GM19452 (cell line): ENCODE results near the gene STK32C.
"Not testable (repeated sequence)": the region's sequence is repeated elsewhere in the genome, so short reads cannot be mapped to it uniquely, and the experiment has no call there.

Experiments used
- ATAC-seq: cut with Tn5 transposase; IDR thresholded peaks from one replicate; pipeline ENCODE4 v1.9.1; 2021; ENCODE audit not compliant: unreplicated experiment

STK32C gene

DNA sequence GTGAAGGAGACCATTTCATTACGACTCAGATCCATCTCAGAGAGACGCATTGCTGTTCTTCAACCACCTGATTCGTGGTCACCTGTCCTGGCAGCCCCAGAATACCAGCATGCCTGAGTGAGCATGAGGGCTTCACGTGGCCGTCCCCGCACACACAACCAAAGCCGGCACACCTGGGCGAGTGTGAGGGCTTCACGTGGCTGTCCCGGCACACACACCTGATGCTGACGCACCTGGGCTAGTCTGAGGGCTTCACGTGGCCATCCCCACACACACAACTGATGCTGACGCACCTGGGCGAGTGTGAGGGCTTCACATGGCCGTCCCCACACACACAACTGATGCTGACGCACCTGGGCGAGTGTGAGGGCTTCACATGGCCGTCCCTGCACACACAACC lies 86.8 kb downstream of the STK32C start:
- not testable (repeated sequence) for ATAC-seq

DNA sequence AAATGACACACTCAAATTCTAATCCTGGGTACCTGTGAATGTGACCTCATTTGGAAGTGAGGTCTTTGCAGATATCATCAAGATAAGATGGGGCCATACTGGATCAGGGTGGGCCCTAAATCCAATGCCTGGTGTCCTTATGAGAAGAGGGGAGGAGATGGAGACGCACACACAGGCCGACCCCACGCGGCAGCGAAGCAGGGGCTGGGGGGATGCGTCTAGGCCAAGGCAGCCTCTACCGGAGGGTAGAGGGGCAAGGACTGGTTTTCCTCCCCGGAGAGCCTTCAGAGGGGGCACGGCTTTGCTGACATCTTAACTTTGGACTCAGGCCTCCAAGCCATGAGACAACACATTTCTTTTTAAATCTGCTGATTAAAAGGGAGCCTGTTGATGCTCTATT lies 87.7 kb downstream of the STK32C start:
- no peak for ATAC-seq

DNA sequence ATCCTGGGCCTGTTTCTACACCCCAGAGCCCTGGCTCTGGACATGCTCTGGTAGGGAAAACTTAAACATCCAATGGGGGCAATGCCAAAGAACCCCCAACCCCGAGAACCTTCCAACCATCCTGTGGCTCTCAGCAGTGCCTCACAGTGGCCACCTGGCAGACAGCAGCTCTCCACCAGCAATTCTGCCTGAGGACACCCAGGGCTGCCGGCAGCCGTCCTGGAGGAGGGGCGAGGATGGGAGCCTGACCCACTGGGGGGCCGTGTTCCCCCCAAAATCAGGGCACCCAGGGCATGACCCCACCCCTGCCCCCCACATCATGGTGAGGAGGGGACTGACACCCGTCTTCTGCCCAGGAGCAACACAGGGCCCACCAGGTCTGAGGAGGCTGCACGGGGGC lies 88.3 kb downstream of the STK32C start:
- no peak for ATAC-seq

DNA sequence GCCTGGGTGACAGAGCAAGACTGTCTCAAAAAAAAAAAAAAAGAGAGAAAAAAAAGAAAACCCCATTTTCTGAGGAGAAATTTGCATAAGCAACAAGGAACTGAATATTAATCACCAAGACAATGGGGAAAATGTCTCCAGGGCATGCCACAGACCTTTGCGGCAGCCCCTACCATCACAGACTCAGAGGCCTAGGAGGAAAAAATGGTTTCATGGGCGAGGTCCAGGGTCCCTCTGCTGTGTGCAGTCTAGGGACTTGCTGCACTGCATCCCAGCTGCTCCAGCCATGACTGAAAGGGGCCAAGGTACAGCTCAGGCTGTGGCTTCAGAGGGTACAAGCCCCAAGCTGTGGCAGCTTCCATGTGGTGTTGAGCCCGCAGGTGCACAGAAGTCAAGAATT lies 91.3 kb downstream of the STK32C start:
- not testable (repeated sequence) for ATAC-seq

DNA sequence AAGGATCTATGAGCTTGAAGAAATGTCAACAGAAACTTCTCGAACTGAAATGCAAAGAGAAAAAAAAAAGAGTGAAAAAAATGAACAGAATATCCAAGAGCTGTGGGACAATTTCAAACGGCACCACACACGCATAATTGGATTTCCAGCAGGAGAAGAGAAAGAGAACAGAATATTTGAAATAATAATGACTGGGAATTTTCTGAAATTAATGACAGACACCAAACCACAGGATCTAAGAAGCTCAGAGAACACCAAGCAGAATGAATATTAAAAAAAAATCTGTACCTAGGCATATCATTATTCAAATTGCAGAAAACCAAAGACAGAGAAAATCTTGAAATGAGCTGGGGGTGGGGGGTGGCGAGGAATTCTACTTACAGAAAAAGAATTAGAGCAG lies 93.8 kb downstream of the STK32C start:
- no peak for ATAC-seq

DNA sequence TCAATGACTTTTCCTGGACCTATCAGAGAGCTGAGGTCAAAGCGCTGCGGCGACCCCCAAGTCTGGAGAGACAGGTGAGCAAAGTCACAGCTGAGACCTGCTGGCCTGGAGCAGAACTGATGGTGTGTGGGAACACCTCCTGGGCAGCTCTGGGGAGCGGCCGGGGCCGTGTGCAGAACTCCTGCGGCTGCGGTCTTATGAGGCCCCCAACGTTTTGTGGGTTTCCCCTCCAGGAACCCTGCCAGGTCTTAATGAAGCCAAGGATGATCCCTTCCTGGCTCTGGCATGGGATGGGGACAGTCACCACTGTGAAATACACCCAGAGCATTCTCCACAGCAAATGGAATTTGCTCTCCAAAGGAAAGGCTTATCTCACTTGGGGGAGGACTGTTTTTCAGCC lies 94.9 kb downstream of the STK32C start:
- no peak for ATAC-seq

DNA sequence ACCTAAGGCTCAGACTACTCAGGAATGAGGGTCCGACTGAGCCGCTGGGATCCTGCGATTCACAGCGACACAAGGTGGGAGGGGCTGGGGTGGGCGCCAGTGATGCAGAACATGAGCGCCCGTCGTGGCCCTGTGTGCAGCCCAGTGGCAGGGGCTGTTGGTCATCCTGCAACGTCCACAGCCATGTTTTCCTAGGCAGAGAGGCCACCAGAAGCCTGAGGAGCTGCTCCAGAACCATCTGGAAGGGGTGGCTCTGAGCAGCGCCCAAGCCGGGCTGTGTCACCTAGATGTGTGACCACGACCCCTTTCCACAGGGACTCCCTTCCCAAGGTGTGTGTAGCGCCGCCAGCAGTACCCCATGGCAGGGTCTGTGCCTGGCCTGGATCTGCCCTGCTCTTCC lies 96.5 kb downstream of the STK32C start:
- no peak for ATAC-seq

DNA sequence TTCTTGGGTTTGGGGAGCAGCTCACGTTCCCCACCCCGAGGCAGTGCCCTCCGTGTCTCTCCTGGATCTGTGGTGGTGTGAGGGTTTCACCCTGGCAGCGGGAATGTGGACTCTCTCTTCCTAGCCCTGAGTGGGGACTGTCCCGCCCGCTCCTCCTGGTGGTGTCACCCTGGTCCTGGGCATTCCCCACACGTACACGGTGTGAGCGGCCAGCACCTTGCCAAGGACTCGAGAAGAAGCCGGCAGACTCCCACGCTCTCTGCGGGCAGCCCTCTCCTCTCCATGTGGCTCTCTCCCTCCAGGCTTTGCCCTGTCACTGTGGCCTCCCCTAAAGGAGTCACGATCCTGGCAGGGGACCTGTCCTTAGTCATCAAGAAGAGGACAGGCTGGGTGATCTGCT lies 97.0 kb downstream of the STK32C start:
- ATAC-seq: no peak

DNA sequence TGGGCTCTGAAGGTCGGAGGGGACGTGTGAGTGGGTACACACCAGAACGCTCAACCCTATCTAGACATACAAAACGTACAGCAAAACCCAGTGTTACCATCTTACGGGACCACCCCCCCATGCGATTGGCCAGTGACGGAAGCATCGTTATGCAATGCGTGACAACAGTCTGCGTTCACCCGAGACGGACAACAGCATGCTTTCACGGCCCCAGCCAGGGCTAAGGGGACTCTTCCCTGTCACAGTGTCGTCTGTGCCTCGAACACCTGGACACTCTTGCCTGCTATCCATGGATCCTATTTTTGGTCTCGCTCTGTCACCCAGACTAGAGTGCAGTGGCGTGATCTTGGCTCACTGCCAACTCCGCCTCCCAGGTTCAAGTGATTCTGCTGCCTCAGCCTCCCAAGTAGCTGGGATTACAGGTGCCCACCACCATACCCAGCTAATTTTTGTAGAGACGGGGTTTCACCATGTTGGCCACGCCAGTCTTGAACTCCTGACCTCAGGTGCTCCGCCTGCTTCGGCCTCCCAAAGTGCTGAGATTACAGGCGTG lies 97.7 kb downstream of the STK32C start:
- ATAC-seq: no peak

DNA sequence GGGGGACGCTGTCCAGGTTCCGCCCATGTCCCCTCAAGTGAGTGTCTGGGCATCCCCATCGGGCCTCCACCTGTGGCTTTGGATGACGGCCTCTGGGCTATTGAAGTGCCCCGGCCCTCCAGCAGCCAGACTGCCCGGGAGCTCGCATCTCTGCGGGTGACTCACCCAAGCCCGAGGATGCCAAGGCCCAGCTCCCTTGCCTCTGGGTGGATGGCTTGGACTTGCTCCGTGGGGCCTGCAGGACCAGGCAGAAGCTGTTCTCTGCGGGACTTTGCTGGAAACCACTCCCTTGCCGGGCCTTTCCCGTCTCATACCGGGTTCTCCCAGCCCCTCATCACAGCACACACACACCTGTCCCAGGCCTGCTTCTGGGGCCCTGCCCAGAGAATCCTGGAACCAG lies 98.6 kb downstream of the STK32C start:
- no peak for ATAC-seq

DNA sequence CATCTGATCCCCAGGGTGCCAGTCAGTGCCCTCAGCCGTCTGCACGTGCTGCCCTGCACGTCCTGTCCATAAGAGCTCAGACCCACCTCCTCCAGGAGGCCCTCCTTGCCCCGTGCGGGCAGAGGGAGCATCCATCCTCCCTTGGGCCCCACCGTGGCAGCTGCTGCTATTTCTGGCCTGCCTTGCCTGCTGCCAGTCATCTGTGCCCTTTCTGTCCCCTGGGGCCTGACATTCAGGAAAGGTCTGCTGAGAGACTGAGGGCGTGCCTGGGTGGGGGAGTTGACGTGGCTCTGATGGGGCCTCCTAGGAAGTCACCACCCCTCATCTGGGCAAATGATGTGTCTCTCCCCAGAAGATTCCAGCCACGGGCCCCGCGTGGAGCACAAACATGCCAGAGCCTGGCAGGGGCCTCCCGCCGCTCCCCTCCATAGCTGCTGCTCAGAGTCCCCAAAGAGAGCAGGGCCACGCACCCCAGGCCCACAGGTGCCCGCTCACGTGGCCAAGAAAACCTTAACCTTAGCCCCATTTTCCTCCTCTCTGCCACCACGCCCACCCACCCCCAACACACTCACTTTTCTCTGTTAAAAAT lies 99.2 kb downstream of the STK32C start:
- no peak for ATAC-seq

DNA sequence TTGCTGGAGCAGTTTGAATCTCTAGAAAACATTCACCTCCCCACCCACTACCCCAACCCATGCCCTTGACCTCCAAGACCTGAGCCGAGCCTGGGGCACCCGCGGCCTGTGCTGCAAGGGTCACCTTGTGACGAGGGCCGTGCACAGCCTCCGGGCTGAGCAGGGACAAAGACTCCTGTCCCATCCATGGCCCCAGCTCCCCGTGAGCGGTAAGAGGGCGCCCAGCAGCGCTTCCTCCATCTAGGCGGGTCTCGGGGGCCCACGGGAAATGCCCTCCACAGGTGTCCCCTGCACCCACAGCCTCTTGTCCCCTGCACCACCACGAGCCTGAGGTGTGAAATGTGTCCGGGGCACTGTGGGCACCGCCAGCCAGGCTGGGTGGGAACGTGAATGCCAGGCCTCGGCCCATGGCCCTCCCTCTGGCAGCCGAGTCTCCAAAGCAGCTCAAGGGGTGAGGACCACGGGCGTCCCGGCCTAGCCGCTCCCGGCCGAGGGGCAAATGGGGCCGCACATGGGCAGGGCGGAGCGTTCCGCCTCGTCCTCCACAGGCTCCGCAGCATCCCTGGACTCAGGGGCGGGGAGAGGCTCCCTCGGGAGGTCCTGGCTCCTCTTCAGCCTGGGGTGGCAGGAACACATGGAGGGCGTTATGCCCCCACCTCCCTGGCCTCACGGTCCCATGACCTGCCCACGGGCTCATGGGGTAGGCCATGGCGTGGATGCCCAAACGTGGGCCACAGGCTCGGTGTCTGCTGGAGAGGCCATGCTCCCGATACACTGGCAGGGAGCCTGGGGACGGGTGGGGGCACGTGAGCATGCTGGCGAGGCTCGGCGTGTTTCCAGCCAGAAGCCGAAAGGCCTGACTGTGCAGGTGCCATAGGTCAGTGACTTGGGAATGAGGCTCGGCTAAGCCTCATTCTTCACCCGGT lies 100.0 kb downstream of the STK32C start:
- ATAC-seq: no peak

DNA sequence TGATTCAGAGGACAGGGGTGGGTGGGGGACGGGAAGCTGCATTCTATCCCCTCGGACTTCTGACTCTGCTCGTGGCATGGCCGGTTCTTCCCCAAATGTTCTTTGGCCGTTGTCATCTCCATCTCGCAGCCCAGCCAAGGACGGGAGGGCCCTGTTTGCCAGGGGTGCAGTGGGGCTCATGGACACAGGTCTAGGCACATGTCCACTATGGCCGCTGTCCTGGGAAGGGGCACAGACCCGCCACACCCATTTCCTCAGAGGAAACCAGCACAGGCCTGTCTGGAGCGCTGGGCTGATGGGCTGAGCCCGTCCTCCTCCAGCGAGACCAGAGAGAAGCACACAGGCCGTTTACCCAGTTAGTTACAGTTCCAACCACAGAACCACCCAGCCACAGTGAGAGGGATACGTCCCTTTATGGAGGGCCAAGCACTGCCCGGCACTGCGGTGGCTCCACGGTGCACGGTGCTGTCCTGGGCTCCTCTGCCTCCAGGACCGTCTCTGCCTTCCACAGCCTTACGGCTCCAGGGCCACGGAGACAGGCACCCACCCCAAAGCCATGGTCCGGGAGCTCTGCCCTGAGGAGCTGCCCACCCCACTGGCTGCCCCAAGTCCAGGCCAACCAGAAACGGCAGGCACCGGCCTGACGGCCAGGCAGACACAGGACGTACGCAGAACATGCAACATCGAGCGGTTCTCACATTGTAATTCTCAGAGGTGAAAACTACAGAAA lies 100.8 kb downstream of the STK32C start:
- no peak for ATAC-seq

DNA sequence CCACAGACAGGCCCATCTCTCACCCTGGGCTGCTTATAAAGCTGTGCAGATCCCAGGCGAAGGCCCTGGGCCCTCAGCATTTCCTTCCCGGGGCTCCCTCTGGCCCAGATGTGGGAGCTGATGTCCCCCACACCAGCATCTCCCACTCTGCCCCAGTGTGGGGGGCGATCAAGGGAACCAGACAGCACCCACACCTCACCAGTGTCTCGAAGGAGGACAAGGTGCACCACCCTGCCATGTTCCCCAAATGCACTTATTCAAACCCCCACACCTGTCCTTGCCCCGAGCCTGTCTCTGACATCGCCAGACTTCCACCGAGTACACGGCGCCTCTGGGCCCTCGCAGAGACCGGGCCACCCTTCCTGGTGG lies 101.4 kb downstream of the STK32C start:
- no peak for ATAC-seq

DNA sequence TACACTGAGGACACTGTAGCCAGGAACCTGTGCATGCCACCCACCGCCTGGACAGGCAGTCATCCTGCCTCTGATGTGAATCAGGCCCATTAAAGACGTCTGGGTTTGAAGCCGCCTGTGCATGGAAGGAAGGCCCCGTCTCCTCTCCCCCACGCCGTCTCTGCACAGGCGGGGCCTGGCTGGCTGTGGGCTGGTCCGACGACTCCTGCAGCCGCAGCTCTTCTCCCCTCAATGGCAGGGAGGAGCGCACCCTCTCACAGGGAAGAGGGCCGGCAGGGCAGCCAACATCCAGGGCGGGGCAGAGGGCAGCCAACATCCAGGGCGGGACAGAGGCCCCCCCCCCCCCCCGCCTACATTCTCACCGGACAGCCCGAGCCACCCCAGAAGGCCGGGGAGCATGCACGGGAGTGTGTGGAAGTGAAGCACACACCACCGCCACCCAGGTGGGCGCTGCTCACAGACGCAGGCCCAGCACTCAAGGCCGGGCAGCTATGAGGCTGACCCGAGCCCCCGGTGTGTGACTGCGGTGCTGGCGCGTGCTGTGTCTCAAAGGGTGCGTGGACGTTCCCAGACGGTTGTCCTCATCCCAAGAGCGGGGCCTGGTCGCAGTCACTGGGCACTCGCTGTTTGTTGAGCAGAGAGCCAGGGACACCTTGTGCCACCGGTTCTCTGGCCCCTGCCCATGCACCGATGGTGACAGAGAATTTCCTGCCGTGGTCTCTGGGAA lies 101.9 kb downstream of the STK32C start:
- no peak for ATAC-seq

DNA sequence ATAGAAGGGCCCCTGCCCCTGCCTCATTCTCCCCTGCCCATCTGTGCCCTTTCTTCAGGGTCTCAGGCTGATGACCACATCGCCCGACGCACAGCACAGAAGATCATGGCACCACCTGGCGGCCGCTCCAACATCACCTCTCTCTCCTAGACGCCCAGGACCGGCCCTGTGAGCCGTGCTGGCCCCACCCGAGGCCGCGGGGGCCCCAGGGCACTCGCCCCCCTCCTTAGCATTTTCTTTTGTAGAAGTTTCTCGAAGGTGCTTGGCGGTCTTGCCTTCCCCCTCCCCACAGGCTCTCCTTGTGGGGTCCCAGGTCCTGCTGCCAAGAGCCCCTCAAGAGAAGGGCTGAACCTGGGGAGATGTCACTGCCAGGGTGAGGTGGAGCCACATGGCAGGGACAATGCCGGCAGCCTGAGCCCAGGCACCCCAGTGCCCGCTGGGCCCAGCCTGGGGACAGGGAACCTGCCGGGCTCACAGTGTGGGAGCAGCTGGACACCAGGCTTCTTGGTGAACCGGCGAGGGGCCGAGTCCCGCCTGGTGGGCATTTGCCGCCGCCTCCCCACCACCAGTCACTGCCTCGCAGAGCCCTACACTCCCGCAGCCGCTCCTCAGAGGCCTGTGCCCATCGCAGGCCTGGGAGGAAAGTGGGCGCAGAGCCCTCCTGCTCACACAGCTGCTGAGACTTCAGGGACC lies 102.8 kb downstream of the STK32C start:
- no peak for ATAC-seq

DNA sequence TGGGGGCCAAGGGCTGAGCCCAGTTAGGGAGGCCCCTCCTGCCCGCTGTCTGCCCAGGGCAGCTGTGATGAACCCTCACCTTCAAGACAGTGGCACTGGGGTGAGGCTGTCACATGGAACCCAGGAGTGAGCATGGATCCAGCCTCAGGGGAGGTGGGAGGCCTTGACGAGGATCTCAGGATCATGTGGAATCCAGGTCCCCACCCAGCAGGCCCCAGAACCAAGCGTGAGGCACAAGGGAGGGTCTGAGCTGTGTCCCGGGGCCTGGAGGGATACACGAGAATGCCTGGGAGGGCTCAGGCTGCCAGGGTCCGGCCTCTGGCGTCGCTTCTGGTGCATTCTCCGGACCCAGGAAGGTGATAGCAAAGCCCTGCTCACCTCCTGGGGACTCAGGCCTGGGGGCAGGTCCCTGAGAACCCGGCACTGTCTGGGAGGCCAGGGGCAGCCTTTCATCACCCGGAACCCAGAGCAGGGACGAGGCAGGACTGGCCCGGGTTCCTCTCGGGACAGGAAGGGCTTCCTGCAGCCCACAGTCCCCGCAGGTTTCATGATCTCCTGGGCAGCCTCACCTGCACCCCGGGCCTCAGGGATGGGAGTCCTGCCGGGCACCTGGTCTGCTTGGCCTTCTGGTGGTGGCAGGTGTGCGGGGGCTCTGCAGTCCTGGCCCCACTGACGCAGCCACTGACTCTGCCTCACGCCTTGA lies 103.5 kb downstream of the STK32C start:
- no peak for ATAC-seq

DNA sequence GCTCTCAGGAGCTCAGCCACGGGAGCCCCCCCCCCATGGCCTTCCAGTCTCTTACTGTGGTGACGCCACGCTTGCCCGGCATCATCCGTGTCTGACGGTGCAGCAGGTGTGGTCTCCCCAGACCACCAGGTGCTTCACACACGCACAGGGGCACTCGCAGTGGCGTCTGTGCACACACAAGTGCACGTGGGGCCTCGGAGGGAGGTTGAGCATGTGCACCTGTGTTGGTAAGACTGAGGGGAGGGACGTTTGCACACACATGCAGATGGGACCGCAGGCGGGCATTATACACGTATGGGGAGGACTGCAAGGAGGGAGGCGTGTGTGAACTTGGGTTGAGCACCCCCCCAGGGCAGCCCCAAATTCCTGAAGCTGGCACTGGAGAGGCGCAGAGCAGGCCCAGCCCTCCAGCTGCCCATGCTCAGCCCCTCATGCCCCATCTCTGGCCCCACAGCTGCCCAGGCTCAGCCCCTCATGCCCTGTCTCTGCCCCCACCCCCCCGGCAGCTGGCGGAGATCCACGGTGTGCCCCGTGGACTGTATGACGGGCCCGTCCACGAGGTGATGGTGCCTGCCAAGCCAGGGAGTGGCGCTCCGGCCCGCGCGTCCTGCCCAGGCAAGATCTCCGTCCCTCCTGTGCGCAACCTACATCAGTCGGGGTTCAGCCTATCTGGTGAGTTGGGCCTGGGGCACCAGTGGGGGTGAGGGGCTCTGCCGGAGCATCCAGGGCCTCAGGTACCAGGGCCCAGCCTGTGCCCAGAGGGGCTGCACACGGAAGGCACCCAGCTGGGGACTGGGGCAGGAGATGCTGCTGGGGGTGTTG lies 104.3 kb downstream of the STK32C start:
- no peak for ATAC-seq
